SK-N-DZ (cell line): ENCODE data around the gene SIRT7.
"Not testable (repeated sequence)": the region's sequence is repeated elsewhere in the genome, so short reads cannot be mapped to it uniquely, and the experiment has no call there.

ENCODE experiments used
- DNase-seq: peaks from one replicate; pipeline ENCODE4 v3.0.0-alpha.2; 2015; ENCODE audit warnings: low spot score

Gene SIRT7

DNA sequence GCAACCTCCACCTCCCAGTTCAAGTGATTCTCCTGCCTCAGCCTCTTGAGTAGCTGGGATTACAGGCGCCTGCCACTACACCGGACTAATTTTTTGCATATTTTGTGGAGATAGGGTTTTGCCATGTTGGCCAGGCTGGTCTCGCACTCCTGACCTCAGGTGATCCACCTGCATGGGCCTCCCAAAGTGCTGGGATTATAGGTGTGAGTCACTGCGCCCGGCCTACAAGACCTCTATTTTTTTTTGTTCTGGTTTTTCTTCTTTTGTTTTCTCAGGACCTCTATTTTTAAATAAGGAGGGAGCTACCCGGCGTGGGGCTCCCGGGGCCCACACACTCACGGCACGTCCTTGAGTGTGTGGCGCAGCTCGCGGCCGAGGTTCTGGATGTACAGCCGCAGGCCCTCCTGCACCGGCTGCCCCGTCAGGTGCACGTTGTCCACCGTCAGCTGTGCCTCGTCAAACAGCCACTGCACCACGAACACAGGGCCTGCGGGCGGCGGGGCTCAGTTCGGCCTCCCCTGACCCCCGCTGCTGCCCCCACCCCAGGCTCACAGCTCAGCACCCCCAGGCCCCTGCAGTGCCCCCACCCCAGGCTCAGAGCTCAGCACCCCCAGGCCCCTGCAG, 37.2 kb upstream of the SIRT7 start:
- no peak for DNase-seq

DNA sequence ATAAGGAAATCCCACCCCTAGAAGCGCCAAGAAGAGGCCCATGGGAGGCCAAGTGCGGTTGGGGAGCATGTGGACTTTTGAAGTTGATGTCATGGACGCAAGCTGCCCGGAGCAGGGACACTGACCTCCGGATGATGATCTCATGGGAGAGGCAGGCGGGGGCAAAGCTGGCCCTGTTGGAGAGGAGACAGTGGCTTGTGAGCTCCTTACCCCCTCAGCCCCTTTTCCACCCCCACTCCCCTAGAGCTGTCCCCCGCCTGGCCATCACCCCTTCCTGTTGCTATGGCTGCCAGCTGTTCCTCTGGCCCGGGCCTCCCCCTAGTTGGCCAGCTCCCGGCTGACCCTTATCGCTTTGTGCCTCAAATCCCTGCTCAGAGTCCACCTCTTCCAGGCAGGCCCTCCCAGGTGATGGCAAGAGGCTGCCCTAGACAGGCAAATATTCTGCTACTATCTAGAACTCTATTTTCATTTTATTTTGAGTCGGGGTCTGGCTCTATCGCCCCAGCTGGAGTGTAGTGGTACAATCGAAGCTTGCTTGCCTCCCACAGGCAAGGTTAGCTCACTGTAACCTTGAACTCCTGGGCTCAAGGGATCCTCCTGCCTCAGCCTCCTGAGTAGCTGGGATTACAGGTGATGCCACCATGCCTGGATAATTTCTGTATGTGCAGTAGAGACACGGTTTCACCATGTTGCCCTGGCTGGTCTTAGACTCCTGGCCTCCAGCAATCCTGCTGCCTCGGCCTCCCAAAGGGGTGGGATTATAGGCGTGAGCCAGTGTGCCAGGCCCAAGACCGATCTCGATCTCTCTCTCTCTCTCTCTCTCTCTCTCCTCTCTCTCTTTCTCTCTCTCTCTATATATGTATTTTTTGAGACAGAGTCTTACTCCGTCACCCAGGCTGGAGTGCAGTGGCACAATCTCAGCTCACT, 36.4 kb upstream of the SIRT7 start:
- no peak for DNase-seq

DNA sequence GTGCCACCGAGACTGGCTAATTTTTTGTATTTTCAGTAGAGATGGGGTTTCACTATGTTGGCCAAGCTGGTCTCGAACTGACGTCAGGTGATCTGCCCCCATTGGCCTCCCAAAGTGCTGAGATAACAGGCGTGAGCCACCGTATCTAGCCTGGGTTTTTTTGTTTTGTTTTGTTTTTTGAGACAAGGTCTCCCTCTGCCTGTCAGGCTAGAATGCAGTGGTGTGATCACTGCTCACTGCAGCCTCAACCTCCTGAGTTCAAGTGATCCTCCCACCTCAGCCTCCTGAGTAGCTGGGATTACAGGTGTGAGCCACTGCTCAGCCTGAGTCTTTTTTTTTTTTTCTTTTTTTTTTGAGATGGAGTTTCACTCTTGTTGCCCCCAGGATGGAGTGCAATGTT, 35.5 kb upstream of the SIRT7 start:
- not testable (repeated sequence) for DNase-seq

DNA sequence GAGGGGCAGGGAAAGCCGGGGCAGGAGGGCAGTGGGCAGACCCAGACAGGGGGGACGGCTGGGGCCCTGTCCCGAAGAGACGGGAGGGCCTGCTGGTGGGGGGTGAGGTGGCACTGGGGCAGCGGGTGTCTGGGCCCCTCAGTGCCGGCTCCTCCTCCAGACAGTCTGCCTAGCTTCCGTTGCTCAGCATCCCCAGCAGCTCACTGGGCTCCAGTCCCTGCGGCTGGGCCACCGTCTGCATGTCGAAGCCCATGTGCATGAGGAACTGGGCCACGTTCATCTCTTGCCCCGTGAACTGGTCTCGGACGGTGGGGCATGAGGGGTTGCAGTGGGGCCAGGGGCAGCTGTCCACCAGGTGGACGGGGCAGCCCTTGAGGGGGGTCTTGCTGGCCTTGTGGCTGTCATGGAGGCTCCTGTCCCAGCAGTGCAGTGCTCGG, 34.8 kb upstream of the SIRT7 start:
- no peak for DNase-seq

DNA sequence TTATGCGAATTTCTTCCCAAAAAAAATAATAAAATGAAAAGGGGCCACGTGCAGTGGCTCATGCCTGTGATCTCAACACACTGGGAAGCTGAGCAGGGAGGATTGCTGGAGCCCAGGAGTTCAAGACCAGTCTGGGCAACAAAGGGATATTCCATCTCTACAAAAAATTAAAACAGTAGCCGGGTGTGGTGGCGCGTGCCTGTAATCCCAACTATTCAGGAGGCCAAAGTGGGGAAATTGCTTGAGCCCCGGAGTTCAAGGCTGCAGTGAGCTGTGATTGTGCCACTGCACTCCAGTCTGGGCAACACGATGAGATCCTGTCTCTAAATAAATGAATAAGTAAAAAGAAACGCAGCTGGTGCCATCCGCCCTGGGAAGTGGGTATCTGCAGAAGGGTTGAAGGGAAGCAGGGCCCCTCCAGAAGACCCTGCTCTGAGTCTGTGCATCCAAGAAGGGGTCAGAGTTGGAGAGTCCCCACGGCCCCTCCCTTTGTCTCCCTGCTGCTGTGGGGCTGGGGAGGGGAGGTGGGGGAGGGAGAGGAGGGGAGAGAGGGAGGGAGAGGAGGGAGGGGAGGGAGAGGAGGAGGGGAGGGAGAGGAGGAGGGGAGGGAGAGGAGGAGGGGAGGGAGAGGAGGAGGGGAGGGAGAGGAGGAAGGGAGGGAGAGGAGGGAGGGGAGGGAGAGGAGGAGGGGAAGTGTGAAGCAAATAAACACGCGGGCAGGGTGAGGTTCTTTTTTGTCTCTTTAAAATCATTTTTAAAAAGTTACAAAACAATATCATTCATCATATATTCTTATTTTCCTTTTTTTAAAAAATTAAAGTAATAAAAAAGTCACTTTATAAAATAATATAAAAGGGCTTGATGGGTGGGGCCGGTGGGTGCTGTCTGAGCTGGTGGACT, 34.1 kb upstream of the SIRT7 start:
- no peak for DNase-seq

DNA sequence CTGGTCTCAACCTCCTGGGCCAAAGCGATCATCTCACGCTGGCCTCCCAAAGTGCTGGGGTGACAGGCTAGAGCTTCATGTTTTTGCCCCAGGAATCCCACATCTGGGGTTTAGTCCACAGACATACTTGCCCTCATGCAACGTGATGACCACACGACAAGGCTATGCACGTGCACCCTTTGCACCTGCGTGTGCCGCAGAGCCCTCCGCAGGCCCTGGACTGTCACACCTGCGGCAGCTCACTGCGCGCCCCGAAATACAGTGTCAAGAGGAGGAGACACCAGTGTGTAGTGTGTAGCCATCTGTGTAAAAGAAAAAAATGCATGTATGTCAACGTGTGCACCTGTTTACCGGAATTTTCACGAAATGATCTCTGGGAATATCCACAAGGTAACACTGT, 32.5 kb upstream of the SIRT7 start:
- DNase-seq: no peak

DNA sequence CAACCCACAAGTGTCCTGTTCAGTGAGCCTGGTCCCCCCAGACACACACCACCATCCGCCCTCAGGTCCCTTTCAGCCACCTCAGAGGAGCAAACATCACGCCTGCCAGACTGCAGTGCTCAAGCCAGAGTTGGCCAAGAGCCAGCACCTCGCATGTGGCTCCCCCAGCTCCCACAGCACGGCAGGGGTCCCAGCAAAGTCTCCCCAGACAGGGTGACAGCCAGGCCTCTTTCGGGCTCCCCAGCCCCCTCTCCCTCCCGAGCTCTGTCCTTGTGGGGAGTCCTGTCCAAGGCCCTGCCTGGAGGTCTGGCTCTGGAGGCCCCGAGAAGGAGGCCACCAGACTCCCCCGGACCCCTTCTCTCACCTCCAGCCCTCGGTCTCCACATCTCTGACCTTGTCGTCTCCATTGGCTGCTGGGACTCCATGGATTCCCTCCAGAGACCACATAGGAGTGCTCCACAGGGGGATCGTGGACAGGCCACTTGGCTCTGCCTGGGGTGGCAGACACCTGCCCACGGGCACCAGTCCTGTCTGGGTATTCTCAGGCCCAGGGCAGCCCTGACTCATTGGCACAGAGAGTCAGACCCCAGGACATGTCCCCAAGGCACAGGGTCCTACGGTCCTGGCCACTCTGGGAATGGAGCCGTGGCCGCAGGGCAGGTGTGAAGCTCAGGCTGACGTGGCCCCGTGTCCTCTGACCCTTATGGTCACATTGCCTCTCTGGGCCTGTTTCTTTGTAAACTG, 30.8 kb upstream of the SIRT7 start:
- DNase-seq: no peak

DNA sequence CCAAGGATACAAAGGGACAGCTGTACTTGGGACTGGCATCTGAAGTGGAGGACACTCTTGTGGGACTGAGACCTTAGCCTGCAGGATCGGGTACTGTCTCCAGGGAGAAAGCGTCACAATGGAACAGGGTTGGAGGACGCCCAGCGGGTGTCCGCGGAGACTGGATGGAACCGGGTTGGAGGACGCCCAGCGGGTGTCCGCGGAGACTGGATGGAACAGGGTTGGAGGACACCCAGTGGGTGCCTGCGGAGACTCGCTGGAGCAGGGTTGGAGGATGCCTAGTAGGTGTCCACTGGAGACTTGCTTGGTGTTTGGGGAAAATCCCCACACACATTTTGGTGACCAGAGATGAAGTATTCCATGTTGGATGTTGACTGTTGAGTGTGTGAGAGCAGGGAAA, 29.2 kb upstream of the SIRT7 start, which contains the start of gene MYADML2:
Gene MYADML2 (minus strand): TSS at position 45 of the 400 bp plus-strand sequence. CDS start 5,492 bp downstream, outside the sequence.
- DNase-seq: no peak

DNA sequence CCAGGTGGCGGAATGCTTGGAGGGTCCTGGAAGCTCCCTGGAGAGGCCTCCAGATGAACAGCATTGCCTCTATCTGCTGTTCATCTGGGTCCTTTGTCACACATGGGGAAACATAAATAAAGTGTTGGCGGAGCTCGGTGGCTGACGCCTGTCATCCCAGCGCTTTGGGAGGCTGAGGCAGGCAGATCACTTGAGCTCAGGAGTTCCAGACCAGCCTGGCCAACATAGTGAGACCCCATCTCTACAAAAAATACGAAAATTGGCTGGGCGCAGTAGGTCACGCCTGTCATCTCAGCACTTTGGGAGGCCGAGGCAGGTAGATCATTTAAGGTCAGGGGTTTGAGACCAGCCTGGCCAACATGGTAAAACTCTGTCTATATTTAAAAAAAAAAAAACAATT, 26.9 kb upstream of the SIRT7 start:
- no peak for DNase-seq

DNA sequence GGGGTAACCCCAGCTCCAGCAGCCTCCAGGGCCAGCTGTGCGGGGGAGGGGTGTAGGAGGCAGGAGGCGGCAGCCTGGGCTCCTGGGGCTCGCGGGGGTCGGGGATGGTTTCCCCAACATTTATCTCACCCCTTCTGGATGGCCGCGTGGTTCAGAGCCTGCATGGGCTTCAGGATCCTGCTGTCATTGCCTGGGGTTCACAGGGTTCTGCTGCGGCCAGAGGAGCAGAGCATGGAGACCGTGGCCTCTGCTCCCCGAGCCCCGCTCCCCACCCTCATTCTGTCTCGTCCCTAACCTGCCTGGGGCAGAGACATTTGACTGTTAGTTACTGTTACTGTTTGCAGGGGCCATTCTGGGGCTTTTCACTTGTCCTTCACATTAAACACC, 24.2 kb upstream of the SIRT7 start:
- DNase-seq: no peak

DNA sequence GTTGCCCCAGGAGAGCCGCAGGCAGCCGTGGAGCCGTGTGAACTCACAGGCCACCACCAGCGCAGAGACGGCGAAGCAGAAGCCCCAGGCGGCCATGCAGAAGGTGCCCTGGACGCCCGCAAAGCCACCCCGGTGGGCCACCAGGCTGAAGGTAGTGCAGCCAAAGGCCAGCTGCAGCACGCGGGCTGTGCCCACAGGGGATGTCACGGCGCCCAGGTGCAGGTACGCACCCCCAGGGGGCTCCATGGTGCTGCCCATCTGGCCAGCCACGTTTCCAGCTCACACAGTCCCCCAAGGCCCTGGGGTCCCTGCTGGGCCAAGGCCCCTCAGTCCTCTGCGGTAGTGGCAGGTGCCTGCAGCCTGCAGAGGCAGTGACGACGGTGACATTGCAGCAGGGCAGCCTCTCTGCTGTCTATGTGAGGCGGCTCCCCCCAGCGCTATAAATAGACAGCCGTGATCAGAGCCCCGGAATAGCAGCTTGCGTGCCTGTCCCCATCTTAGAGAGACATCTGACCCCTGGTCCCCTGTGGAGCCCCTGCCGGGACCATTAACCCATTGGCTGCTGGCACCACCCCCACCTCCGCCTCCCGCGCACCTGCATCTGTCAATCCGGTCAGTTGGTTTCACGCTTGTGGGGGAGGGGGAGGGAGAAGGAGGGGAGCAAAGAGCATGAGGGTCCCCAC, 23.6 kb upstream of the SIRT7 start:
- no peak for DNase-seq

DNA sequence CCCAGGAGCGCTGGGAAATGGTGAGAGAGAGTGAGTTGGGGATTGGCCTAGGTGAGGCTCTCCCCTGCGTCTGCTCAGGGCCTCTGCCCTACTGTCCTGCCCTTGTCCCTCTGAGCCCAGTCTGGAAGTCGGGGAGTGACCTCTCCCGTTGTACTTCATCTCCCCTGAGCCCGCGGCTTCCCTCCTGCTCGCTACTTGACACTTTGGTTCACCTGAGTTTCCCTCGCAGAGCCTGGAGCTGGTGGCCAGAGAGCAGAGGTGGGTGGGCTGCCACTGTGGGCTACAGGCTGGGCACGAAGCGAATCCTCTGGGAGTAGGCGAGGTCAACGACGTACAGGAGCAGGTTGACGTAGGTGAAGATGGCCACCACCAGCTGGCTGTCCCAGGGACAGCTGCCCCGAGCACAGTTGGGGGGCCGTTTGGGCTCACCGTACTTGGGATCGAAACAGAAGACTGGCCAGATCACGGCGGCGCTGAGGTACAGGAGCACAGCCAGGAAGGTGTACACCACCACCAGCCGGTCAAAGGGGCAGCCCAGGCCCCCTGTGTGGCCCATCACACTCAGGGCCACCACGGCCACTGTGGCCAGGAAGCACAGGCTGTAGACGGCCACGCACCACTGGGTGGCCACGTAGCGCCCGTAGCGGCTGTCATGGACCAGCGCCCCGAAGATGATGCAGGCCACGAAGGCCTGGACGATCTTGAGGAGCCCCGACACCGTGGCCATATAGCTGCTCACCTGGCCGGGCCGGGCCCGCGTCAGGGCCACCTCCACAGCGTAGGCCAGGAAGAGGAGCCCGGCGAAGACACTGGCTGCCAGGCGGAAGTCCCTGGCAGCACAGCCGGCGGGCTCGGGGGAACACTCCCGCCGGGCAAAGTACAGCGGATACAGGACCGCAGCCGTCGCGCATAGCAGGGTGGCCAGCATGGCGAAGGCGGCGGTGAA, 22.8 kb upstream of the SIRT7 start:
- DNase-seq: no peak

DNA sequence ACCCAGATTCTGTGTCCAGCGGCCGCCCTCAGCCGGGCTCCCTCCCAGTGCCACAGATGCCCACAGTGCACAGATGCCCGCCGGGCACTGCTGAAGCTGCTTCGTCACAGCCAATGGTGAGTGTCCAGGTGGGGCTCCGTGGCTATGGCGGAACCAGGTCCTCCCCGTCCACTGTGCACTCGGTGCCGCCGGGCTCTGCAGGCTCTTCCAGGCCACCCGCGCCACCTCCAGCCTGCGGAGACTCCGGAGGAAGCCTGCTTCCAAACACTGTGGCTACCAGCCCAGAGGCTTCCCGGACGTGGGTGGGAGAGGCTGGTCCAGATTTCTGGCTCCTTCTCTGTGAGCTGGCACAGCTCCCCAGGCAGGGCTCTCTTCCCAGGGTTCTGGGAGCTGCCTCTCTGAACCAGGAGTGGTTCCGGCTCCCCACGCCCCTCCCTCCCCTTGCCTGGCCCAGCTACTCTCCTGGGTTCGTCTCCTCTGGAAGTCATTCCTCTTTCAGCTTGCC, 22.0 kb upstream of the SIRT7 start:
- no peak for DNase-seq

DNA sequence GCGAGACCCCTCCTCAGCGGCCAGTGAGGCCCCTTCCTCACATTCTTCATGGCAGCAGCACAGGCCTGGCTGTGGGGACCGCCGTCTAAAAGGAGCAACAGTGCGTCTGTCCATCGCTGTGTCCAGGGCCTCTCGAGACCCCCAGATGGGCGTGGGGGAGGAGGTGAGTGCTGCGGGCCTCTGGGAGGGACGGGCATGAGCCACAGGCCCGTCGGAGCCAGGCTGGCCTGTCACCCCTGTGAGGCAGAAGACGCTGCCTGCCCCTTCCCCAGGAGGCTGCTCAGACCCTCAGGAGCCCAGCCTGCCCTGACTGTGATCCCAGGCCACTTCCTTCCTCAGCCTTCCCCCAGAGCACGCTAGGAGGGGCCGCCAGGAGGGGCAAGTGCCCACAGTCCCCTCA, 21.2 kb upstream of the SIRT7 start:
- DNase-seq: no peak

DNA sequence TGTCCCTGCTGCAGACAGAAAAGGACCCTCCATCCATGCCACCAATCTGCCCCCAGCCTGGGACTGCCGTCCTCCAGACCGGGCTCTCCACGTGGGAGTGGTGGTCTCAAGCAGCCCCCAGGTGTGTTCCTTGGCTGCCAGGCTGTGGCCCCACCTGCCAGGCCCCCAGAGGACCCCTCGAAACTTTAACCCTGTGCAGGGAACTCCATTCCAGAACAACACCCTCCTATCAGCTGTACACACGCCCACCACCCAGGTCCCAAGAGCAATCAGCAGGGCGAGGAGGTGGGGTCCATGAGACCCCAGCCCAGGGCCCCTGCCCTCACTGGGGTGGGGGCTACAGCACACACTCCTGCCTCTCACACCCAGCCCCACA, 17.7 kb upstream of the SIRT7 start:
- DNase-seq: no peak

DNA sequence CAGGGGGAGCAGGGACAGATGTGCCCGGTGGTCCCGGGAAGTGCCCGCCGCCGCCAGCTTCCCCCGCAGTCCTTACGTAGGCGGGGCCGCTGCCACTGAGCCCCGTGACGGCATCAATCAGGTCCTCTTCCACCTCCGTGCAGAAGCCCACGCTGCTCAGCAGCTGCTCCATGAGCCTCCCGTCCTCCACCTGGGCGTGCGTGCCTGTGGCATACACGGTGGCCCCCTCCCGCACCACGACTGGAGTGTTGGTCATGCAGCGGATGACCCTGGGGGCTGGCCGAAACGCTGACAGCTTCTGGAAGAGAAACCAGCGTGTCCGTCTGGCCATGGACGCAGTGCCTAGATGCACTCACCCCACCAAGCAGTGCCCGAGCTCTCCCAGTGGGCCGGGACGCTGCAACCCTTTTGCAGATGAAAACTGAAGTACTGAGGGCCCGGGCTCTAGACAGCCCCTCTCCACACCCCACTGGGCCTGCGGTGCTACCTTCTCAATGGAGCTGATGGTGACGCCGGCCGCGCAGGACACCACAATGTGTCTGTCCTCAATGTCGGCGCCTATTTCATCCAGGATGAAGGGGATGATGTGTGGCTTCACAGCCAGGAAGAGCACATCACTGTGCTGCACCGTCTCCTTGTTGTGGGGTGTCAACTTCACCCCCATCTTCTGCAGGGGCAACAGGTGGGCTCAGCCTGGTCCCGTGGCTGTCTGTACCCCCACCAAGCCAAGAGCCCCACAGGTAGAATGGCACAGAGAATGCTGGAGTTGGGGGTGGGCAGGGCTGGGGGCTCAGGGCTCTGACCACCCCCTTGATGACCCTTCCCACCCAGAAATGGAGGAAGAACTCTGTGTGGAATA, 17.1 kb upstream of the SIRT7 start:
- no peak for DNase-seq

DNA sequence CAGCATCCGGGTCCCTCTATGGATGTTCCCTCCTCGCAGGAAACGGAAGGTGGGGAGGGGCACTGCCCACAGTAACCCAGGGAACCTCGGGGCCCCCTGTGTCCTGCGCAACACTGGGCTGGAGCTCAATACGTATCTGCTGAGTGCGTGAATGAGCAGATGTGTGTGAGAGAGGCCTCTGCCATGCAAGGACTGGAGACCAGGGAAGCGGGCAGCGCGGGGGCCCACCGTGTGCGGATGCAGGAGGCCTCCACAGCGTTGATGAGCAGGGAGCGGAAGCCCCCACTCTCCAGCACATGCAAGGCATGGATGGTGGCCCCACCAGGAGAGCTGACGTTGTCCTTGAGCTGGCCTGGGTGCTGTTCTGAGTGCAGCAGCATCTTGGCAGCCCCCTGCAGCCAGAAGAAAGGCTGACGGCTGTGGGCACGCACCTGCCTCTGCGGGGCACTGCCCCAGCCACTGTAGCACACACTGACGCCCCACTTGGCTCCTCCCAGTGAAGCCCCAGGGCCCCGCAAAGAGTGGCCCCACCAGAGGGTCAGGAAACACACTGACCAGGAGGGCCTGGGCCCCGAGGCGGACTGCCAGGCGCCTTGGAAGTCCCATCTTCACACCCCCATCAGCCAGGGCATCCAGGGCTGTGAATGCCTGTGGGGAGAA, 16.3 kb upstream of the SIRT7 start:
- DNase-seq: no peak

DNA sequence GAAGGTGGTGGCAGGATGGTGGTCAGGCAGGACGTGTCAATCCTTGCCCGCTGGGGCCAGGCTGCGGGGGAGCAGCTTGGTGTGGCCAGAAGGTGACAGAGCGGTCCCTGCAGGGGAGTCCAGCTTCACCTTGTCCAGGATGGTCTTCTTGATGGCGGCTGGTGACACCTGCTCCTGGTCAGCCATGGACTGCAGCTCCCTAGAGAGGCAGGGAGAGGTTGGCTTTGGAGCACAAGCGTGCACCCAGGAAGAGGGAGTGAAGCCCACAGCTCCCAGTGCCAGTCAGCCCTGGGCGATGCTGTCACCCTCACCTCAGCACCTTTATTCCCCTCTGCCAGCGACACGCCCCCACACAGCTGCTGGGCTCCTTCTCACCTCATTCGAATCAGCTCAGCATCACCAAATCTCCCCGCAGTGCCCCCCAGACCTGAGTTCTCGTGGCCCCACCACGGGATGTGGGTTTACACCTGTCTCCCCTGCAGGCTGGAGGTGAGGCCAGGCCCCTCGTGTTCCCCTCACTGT, 15.3 kb upstream of the SIRT7 start:
- DNase-seq: no peak
